Measurements from ENCODE around the gene RIGI. TPM values are rescaled to one million over a fixed set of nuclear protein-coding genes. Genes with fewer than 3 reads are reported as not detected.

The RIGI gene
- total and polyA plus RNA-seq, 2 of the 13 experiments (the other 11 are each of a cell fraction or from before 2014, with no cell fraction given): 3.0 to 8.2 TPM

DNA sequence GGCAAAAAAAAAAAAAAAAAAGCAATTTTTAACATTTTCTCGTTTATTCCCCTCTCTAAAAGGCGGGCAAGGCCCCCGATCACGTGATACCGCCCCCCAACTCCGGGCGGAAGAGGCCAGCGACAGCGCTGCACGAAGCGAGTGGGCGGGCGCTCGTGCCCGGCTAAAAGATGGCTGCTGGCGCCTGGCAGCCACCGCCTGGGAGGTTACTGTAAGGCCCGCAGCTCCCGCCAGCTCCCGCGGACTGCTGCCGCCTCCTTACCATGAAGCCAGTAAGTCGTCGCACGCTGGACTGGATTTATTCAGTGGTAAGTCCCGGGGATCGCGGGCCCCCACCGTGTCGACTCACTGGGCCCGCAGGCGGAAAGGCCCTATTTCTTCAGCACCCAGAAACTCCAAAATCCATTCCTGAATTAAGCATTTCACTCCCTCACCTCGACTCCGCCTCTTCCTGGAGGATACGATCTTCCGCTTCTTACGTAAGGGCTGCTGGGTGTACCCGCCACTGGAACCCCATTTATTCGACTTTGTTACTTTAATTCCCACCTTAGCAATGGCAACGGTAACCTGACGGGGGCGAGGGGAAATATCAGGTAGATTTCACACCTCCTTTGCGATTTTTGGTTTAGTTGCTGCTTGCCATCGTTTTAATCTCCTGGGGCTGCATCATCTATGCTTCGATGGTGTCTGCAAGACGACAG, 26.3 kb upstream of the RIGI start, which contains the start of the genes SMIM27 and TOPORS (continued):
- TF ChIP-seq PRDM4 (CRISPR knock-in tag; IDR thresholded peaks at IDR 0.05; ENCODE audit: borderline replicate concordance) (no peak), NPAS2 (CRISPR knock-in tag; IDR thresholded peaks at IDR 0.05; ENCODE audit: borderline replicate concordance) (no peak), ZNF354B (CRISPR knock-in tag; IDR thresholded peaks at IDR 0.05) (no peak), ZNF552 (CRISPR knock-in tag; IDR thresholded peaks at IDR 0.05; ENCODE audit: borderline replicate concordance) (no peak), SP1 (IDR thresholded peaks at IDR 0.05) (no peak), SP1 (CRISPR knock-in tag; IDR thresholded peaks at IDR 0.05) (peak; percentile 96), ZNF660 (CRISPR knock-in tag; IDR thresholded peaks at IDR 0.05; ENCODE audit: borderline replicate concordance, low read depth) (no peak), SPEN (CRISPR knock-in tag; IDR thresholded peaks at IDR 0.05; ENCODE audit: low read depth) (peak; percentile 78), ZNF749 (CRISPR knock-in tag; IDR thresholded peaks at IDR 0.05; ENCODE audit: borderline replicate concordance) (no peak), ZNF883 (CRISPR knock-in tag; IDR thresholded peaks at IDR 0.05; ENCODE audit: not compliant biosample characterization) (peak; percentile 59), CERS6 (CRISPR knock-in tag; IDR thresholded peaks at IDR 0.05) (no peak), ZNF597 (CRISPR knock-in tag; IDR thresholded peaks at IDR 0.05) (no peak), PRPF4 (IDR thresholded peaks at IDR 0.05; ENCODE audit: low read depth, low read length, poor library complexity, severe bottlenecking) (no peak), SMYD3 (CRISPR knock-in tag; IDR thresholded peaks at IDR 0.05) (no peak), MTA3 (CRISPR knock-in tag; IDR thresholded peaks at IDR 0.05) (no peak), SNAPC5 (CRISPR knock-in tag; IDR thresholded peaks at IDR 0.05; ENCODE audit: borderline replicate concordance) (no peak), PHF5A (CRISPR knock-in tag; IDR thresholded peaks at IDR 0.05; ENCODE audit: low read depth, unreplicated experiment) (peak; percentile 23), ZNF7 (CRISPR knock-in tag; IDR thresholded peaks at IDR 0.05) (no peak), HCFC1 (IDR thresholded peaks at IDR 0.05; ENCODE audit: low read depth, low read length) (peak; percentile 80)
- TF ChIP-seq, protein P1, sequence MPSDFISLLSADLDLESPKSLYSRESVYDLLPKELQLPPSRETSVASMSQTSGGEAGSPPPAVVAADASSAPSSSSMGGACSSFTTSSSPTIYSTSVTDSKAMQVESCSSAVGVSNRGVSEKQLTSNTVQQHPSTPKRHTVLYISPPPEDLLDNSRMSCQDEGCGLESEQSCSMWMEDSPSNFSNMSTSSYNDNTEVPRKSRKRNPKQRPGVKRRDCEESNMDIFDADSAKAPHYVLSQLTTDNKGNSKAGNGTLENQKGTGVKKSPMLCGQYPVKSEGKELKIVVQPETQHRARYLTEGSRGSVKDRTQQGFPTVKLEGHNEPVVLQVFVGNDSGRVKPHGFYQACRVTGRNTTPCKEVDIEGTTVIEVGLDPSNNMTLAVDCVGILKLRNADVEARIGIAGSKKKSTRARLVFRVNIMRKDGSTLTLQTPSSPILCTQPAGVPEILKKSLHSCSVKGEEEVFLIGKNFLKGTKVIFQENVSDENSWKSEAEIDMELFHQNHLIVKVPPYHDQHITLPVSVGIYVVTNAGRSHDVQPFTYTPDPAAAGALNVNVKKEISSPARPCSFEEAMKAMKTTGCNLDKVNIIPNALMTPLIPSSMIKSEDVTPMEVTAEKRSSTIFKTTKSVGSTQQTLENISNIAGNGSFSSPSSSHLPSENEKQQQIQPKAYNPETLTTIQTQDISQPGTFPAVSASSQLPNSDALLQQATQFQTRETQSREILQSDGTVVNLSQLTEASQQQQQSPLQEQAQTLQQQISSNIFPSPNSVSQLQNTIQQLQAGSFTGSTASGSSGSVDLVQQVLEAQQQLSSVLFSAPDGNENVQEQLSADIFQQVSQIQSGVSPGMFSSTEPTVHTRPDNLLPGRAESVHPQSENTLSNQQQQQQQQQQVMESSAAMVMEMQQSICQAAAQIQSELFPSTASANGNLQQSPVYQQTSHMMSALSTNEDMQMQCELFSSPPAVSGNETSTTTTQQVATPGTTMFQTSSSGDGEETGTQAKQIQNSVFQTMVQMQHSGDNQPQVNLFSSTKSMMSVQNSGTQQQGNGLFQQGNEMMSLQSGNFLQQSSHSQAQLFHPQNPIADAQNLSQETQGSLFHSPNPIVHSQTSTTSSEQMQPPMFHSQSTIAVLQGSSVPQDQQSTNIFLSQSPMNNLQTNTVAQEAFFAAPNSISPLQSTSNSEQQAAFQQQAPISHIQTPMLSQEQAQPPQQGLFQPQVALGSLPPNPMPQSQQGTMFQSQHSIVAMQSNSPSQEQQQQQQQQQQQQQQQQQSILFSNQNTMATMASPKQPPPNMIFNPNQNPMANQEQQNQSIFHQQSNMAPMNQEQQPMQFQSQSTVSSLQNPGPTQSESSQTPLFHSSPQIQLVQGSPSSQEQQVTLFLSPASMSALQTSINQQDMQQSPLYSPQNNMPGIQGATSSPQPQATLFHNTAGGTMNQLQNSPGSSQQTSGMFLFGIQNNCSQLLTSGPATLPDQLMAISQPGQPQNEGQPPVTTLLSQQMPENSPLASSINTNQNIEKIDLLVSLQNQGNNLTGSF (CRISPR knock-in tag; IDR thresholded peaks at IDR 0.05): no peak

Measured in HepG2 (cell line).